HG03039 (cell line): ENCODE data around the gene KCNS3.
"Not testable (repeated sequence)": the region's sequence is repeated elsewhere in the genome, so short reads cannot be mapped to it uniquely, and the experiment has no call there.

Source experiments
- ATAC-seq: cut with Tn5 transposase; IDR thresholded peaks from one replicate; pipeline ENCODE4 v1.9.1; 2021; ENCODE audit warnings: mild to moderate bottlenecking, moderate library complexity; ENCODE audit not compliant: unreplicated experiment

Gene KCNS3

GRCh38 chr2:17940091-17940630, 61.7 kb downstream of the KCNS3 start:
- no peak for ATAC-seq

- no peak for ATAC-seq
Measured at GRCh38 chr2:17943444-17943843, 65.0 kb downstream of the KCNS3 start.

GRCh38 chr2:17947113-17947512, 68.6 kb downstream of the KCNS3 start:
- no peak for ATAC-seq

- ATAC-seq: no peak
Measured at GRCh38 chr2:17950006-17950405, 71.5 kb downstream of the KCNS3 start.

- no peak for ATAC-seq
Measured at GRCh38 chr2:17951563-17951962, 73.1 kb downstream of the KCNS3 start.

- ATAC-seq: no peak
Measured at GRCh38 chr2:17958466-17959092, 80.1 kb downstream of the KCNS3 start.

- no peak for ATAC-seq
Measured at GRCh38 chr2:17959356-17959755, 80.9 kb downstream of the KCNS3 start.

- ATAC-seq: no peak
Measured at GRCh38 chr2:17959833-17960232, 81.4 kb downstream of the KCNS3 start.

- ATAC-seq: no peak
Measured at GRCh38 chr2:17960925-17961324, 82.5 kb downstream of the KCNS3 start.

GRCh38 chr2:17961789-17962188, 83.3 kb downstream of the KCNS3 start:
- no peak for ATAC-seq

- no peak for ATAC-seq
Measured at GRCh38 chr2:17962876-17963275, 84.4 kb downstream of the KCNS3 start.

- ATAC-seq: not testable (repeated sequence)
Measured at GRCh38 chr2:17963571-17963970, 85.1 kb downstream of the KCNS3 start.

GRCh38 chr2:17965196-17965595, 86.7 kb downstream of the KCNS3 start:
- ATAC-seq: no peak

GRCh38 chr2:17966798-17967197, 88.3 kb downstream of the KCNS3 start:
- no peak for ATAC-seq

- no peak for ATAC-seq
Measured at GRCh38 chr2:17969661-17970060, 91.2 kb downstream of the KCNS3 start.

GRCh38 chr2:17971531-17972125, 93.2 kb downstream of the KCNS3 start:
- no peak for ATAC-seq

- ATAC-seq: no peak
Measured at GRCh38 chr2:17972991-17973390, 94.5 kb downstream of the KCNS3 start.

- no peak for ATAC-seq
Measured at GRCh38 chr2:17975401-17975800, 96.9 kb downstream of the KCNS3 start.

GRCh38 chr2:17976871-17977746, 98.6 kb downstream of the KCNS3 start:
- ATAC-seq: no peak

- ATAC-seq: no peak
Measured at GRCh38 chr2:17979707-17980106, 101.2 kb downstream of the KCNS3 start.

GRCh38 chr2:17981936-17982335, 103.5 kb downstream of the KCNS3 start:
- no peak for ATAC-seq
